Body of pancreas (tissue), 4 donors: ENCODE results near the gene THAP8. TPM values are rescaled to one million over a fixed set of nuclear protein-coding genes. Genes with fewer than 3 reads are reported as not detected.
A peak's percentile ranks its signal among the peaks of the same experiment; 100 is the strongest.

Experiments
- ATAC-seq: fragments of 150-250 bp; one replicate; pipeline ENCODE4 v1.9.1; 2016
- DNase-seq, 4 donors: peaks; one replicate each; pipeline ENCODE4 v3.0.0-alpha.2; 2019
- H3K27ac ChIP-seq, 4 donors: fragments of 200-600 bp; sonication (generic); 1 replicate in 3 of 4; 2 replicates in 1 of 4; pipeline versions ENCODE4 v1.5.1 to v1.6.1; 2016 to 2019; ENCODE audit warnings: mild to moderate bottlenecking in 1 of 4, mixed read lengths in 1 of 4, moderate library complexity in 1 of 4
- H3K27me3 ChIP-seq, 2 donors: fragments of 200-600 bp; sonication (generic); one replicate each; pipeline ENCODE4 v1.6.0; 2016; ENCODE audit warnings: mild to moderate bottlenecking in 1 of 2
- H3K36me3 ChIP-seq, 2 donors: fragments of 200-600 bp; sonication (generic); replicated peaks in 1 of 2; 2 replicates each; pipeline ENCODE4 v1.5.1; 2016; ENCODE audit warnings: low read depth in 2 of 2; ENCODE audit not compliant: insufficient read depth in 1 of 2
- H3K4me1 ChIP-seq: fragments of 200-600 bp; sonication (generic); one replicate; pipeline ENCODE4 v1.6.0; 2016
- H3K4me3 ChIP-seq, 2 donors: fragments of 200-600 bp; sonication (generic); 1 replicate in 1 of 2; 2 replicates in 1 of 2; pipeline ENCODE4 v1.5.1; 2016 to 2019
- H3K9me3 ChIP-seq, 3 donors: fragments of 200-600 bp; sonication (generic); 1 replicate in 2 of 3; 2 replicates in 1 of 3; pipeline ENCODE4 v1.5.1; 2016
- POLR2A ChIP-seq, 3 donors: fragments of 450-650 bp; IDR thresholded peaks; one replicate each; pipeline ENCODE4 v1.6.1; 2016; ENCODE audit warnings: antibody characterized with exemption in 3 of 3, mild to moderate bottlenecking in 2 of 3
- WGBS, 2 donors: methylation state at CpG; one replicate each; pipeline ENCODE4 v1.1.5; 2017; 5-methylcytosine and 5-hydroxymethylcytosine counted together
- intact Hi-C: fragments of 100-400 bp; cut with DNase I; formaldehyde crosslinking; loops from one replicate; pipeline ENCODE4 v1.15.1; 2023
- total RNA-seq, 2 donors: library from RNA; depleted of rRNA; stranded (reverse); fragments of >200 nt; gene quantifications; one replicate each; pipeline ENCODE4 v1.1.0, GENCODE V29; 2016
- TF ChIP-seq, protein P1 (sequence below), 7 experiments: fragments of 450-650 bp in 4 of 7; fragments of 200-600 bp in 3 of 7; sonication (generic) in 3 of 7; IDR thresholded peaks; one replicate each; pipeline ENCODE4 v1.5.1; 2016 to 2019; ENCODE audit warnings: antibody characterized with exemption in 7 of 7

The THAP8 gene
- total RNA-seq, 2 donors from 2014 or later = 1.3 to 6.0 TPM

GRCh38 chr19:36014012-36014924 is 39.8 kb downstream of the THAP8 start, which contains the start of gene ALKBH6:
Gene ALKBH6, minus strand, starts transcription at chr19:36014213. Its CDS starts 816 bp downstream, at chr19:36013397.
- TF ChIP-seq, protein P1, sequence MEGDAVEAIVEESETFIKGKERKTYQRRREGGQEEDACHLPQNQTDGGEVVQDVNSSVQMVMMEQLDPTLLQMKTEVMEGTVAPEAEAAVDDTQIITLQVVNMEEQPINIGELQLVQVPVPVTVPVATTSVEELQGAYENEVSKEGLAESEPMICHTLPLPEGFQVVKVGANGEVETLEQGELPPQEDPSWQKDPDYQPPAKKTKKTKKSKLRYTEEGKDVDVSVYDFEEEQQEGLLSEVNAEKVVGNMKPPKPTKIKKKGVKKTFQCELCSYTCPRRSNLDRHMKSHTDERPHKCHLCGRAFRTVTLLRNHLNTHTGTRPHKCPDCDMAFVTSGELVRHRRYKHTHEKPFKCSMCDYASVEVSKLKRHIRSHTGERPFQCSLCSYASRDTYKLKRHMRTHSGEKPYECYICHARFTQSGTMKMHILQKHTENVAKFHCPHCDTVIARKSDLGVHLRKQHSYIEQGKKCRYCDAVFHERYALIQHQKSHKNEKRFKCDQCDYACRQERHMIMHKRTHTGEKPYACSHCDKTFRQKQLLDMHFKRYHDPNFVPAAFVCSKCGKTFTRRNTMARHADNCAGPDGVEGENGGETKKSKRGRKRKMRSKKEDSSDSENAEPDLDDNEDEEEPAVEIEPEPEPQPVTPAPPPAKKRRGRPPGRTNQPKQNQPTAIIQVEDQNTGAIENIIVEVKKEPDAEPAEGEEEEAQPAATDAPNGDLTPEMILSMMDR (IDR thresholded peaks at IDR 0.05) = peak in 1 of 7 experiments; percentile 6
- peak in 2 of 3 donors; percentile 65 for TF ChIP-seq POLR2A (IDR thresholded peaks at IDR 0.05)
- Histone ChIP-seq H3K27me3 (no peaks in the 10 kb centered on the region), H3K27ac (peak within 1 kb of the TSS; percentile 49 to 70 (median 56)), H3K4me1 (peaks cover 17% of the 10 kb centered on the region), H3K9me3 (no peaks in the 10 kb centered on the region), H3K36me3 (no peaks in the 10 kb centered on the region), H3K4me3 (peak within 1 kb of the TSS; percentile 9 to 16)
- WGBS, 2 donors = 4 to 6% methylated on average over 19 to 42 of the region's 42 CpGs
- peak; percentile 98 for ATAC-seq
- DNase-seq = peak; percentile 100
- intact Hi-C loops = no loop called here

DNA sequence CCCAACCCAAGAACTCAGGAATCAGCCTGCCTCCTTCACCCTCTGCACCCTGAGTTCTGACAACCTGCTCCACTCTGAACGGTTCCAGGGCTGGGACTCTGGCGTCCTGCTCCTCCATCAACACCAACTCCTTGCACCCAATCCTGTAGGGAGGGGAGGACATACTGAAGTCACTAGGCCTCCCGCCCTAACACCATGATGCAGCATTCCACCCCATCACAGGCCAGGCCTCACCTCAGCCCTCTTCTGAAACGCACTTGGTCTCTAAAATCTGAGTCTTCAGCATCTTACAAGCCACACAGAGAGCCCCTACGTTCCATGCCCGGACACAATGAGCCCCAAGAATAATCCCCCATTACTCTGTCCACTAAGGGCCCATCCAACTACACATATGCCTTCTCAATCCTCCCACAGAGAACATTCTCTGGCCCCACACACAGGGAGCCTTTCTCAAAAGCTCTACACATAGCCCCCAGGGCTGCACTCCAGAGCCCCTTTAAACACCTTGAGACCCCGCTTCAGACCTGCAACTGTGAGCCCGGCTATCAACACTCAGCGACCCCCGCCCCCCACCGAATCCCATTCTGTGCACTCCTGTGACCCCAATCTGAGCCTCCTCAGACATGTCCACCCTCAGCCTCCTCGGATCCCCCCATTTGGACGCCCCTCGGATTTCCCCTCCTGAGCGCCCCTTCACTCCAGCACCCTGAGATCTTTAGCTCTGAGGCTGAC is 40.6 kb downstream of the THAP8 start:
- H3K4me3 ChIP-seq = peak overlapping the region; percentile 9 to 16
- peaks cover 25% of the 10 kb centered on the region for H3K4me1 ChIP-seq
- no peaks in the 10 kb centered on the region for H3K9me3 ChIP-seq
- no peaks in the 10 kb centered on the region for H3K36me3 ChIP-seq
- intact Hi-C loops = no loop called here
- DNase-seq (no peak), ATAC-seq (no peak)
- H3K27ac ChIP-seq = peak overlapping the region; percentile 49 to 70 (median 56)
- H3K27me3 ChIP-seq = no peaks in the 10 kb centered on the region
- 26 to 28% methylated on average over 12 to 15 of the region's 15 CpGs for WGBS, 2 donors
- TF ChIP-seq, protein P1 (IDR thresholded peaks at IDR 0.05) = no peak
- TF ChIP-seq POLR2A (IDR thresholded peaks at IDR 0.05) = no peak

DNA sequence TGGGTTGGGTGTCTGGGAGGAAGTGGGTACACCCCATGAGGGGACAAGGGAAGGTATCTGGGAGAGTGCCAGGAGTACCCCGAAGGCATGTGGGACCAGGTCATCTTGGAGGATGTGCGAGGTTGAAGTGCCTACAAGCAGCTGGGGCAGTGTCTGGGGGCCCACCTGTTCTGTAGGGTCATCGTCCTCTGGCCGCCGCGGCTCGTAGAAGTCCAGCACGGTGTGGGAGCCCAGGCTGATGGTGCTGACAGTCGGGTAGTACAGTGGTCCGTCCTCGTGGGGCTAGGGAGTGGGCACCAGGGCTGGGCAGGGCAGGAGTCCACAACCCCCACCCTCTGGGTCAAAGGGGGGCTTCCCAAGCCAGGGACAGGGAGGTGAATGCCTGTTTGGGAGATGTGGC is 43.7 kb downstream of the THAP8 start:
- peaks cover 33% of the 10 kb centered on the region for H3K4me1 ChIP-seq
- TF ChIP-seq, protein P1 (IDR thresholded peaks at IDR 0.05) = no peak
- TF ChIP-seq POLR2A (IDR thresholded peaks at IDR 0.05) = no peak
- no peaks in the 10 kb centered on the region for H3K9me3 ChIP-seq
- intact Hi-C loops = no loop called here
- H3K4me3 ChIP-seq = no peak overlapping the region
- DNase-seq = no peak
- H3K27ac ChIP-seq = no peak overlapping the region
- WGBS, 2 donors = 83 to 92% methylated on average over 2 to 11 of the region's 11 CpGs
- no peaks in the 10 kb centered on the region for H3K27me3 ChIP-seq
- H3K36me3 ChIP-seq = no peaks in the 10 kb centered on the region
- no peak for ATAC-seq

- peaks cover 33% of the 10 kb centered on the region for H3K4me1 ChIP-seq
- TF ChIP-seq, protein P1 (IDR thresholded peaks at IDR 0.05) = no peak
- no peak for TF ChIP-seq POLR2A (IDR thresholded peaks at IDR 0.05)
- no peak for DNase-seq
- intact Hi-C loops = no loop called here
- no peaks in the 10 kb centered on the region for H3K9me3 ChIP-seq
- peak overlapping the region in 3 of 4 donors; percentile 65 to 84 (median 74) for H3K27ac ChIP-seq
- no peak for ATAC-seq
- H3K4me3 ChIP-seq = peak overlapping the region in 1 of 2 donors; percentile 10
- 38 to 43% methylated on average over 12 to 15 of the region's 15 CpGs for WGBS, 2 donors
- H3K36me3 ChIP-seq = no peaks in the 10 kb centered on the region
- no peaks in the 10 kb centered on the region for H3K27me3 ChIP-seq
Measured at GRCh38 chr19:36009633-36010379, 44.3 kb downstream of the THAP8 start.
